Measurements from ENCODE around the gene ZNF865. TPM values are rescaled to one million over a fixed set of nuclear protein-coding genes. Genes with fewer than 3 reads are reported as not detected.

Gene ZNF865
- total RNA-seq, 1 experiment from 2014 or later, result 21.7 TPM

- Mint-ChIP-seq H3K36me3 (peaks cover 22% of the 10 kb centered on the region), H3K9me3 (0 out of 2 replicates have a peak, but pooled peaks cover 3% of the 10 kb centered on the region), H3K27me3 (ENCODE audit: low read depth) (0 out of 2 replicates have a peak, but pooled peaks cover 3% of the 10 kb centered on the region), H3K4me1 (peaks cover 5% of the 10 kb centered on the region; the same call in 1 of the 2 replicates), H3K27ac (no peak overlapping the region), H3K4me3 (no peak overlapping the region)
- ATAC-seq, result no peak
- no peak for DNase-seq (ENCODE audit: low spot score)
- ChIA-PET POLR2A (interaction anchor here (0.7 kb wide), 1 partner anchor 1189 kb away, joined by 3 read pairs; no protein-coding TSS in a partner anchor), CTCF (interaction anchor here (0.6 to 4.0 kb wide), 6 partner anchors 12 to 79 kb away, joined by 3 to 14 read pairs (median 5); partner anchors contain the start of gene ZNF865)
- no peak for TF ChIP-seq NFYB (CRISPR knock-in tag; conservative IDR thresholded peaks at IDR 0.05; ENCODE audit: low read depth)
- no peak for TF ChIP-seq ATF6 (CRISPR knock-in tag; IDR thresholded peaks at IDR 0.05)
- no peak for TF ChIP-seq PREB (CRISPR knock-in tag; IDR thresholded peaks at IDR 0.05; ENCODE audit: borderline replicate concordance)
- TF ChIP-seq, protein P1, sequence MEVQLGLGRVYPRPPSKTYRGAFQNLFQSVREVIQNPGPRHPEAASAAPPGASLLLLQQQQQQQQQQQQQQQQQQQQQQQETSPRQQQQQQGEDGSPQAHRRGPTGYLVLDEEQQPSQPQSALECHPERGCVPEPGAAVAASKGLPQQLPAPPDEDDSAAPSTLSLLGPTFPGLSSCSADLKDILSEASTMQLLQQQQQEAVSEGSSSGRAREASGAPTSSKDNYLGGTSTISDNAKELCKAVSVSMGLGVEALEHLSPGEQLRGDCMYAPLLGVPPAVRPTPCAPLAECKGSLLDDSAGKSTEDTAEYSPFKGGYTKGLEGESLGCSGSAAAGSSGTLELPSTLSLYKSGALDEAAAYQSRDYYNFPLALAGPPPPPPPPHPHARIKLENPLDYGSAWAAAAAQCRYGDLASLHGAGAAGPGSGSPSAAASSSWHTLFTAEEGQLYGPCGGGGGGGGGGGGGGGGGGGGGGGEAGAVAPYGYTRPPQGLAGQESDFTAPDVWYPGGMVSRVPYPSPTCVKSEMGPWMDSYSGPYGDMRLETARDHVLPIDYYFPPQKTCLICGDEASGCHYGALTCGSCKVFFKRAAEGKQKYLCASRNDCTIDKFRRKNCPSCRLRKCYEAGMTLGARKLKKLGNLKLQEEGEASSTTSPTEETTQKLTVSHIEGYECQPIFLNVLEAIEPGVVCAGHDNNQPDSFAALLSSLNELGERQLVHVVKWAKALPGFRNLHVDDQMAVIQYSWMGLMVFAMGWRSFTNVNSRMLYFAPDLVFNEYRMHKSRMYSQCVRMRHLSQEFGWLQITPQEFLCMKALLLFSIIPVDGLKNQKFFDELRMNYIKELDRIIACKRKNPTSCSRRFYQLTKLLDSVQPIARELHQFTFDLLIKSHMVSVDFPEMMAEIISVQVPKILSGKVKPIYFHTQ (CRISPR knock-in tag; IDR thresholded peaks at IDR 0.05), result no peak
- no peak for TF ChIP-seq TEAD1 (CRISPR knock-in tag; IDR thresholded peaks at IDR 0.05)
- no peak for TF ChIP-seq JAZF1 (CRISPR knock-in tag; IDR thresholded peaks at IDR 0.05)
- TF ChIP-seq EMX1 (CRISPR knock-in tag; IDR thresholded peaks at IDR 0.05), result no peak
- TF ChIP-seq RELA (CRISPR knock-in tag; IDR thresholded peaks at IDR 0.05; ENCODE audit: borderline replicate concordance), result no peak
- TF ChIP-seq ZNF425 (CRISPR knock-in tag; conservative IDR thresholded peaks at IDR 0.05), result no peak
- no peak for TF ChIP-seq CTCF (IDR thresholded peaks at IDR 0.05)
- TF ChIP-seq CBFB (CRISPR knock-in tag; IDR thresholded peaks at IDR 0.05; ENCODE audit: low read depth), result no peak
- no peak for TF ChIP-seq ZNF416 (CRISPR knock-in tag; IDR thresholded peaks at IDR 0.05)
- no peak for TF ChIP-seq ZNF423 (CRISPR knock-in tag; IDR thresholded peaks at IDR 0.05)
Measured at GRCh38 chr19:55618426-55618825, 13.0 kb downstream of the ZNF865 start.

DNA sequence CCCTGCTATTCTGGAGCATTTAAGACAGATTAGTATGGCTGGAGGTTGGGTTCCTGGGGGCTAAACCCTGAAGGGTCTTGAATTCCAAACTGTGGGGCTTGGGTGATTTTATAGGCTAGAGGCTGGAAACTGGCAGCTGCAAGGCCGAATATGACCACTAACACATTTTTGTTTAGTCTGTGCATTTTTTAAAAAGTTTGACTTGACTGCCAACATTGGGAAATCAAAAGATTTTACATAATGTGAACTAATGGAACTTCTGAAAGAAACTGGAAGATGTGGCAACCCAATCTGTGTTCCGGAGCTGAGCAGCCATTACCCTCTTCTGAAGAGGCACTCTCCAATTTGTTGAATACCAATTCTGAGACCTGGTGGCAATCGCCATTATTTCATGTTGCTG lies 13.8 kb downstream of the ZNF865 start:
- no peak overlapping the region for H3K27ac Mint-ChIP-seq
- ChIA-PET CTCF (interaction anchor here (0.7 to 4.0 kb wide), 6 partner anchors 13 to 152 kb away, joined by 3 to 14 read pairs (median 4); partner anchors contain the start of gene ZNF865), POLR2A (interaction anchor here (1.6 kb wide), 2 partner anchors 21 to 28 kb away, joined by 3 to 4 read pairs; partner anchors contain the start of gene CCDC106)
- H3K36me3 Mint-ChIP-seq, result peaks cover 22% of the 10 kb centered on the region
- H3K4me3 Mint-ChIP-seq, result no peak overlapping the region
- 0 out of 2 replicates have a peak, but pooled peaks cover 3% of the 10 kb centered on the region for H3K27me3 Mint-ChIP-seq (ENCODE audit: low read depth)
- H3K4me1 Mint-ChIP-seq, result peaks cover 11% of the 10 kb centered on the region
- 0 out of 2 replicates have a peak, but pooled peaks cover 3% of the 10 kb centered on the region for H3K9me3 Mint-ChIP-seq
- ATAC-seq (no peak), DNase-seq (ENCODE audit: low spot score) (no peak)
- TF ChIP-seq ARID4B (CRISPR knock-in tag; IDR thresholded peaks at IDR 0.05; ENCODE audit: borderline replicate concordance) (no peak), ZSCAN18 (CRISPR knock-in tag; IDR thresholded peaks at IDR 0.05) (no peak), ZNF671 (CRISPR knock-in tag; IDR thresholded peaks at IDR 0.05) (no peak), FOXP1 (CRISPR knock-in tag; IDR thresholded peaks at IDR 0.05; ENCODE audit: borderline replicate concordance) (no peak), ZNF138 (CRISPR knock-in tag; conservative IDR thresholded peaks at IDR 0.05) (no peak), TEAD4 (CRISPR knock-in tag; IDR thresholded peaks at IDR 0.05) (no peak)
